Ovary (tissue), 3 donors: ENCODE data around the gene TULP4.

Source experiments
- CTCF ChIP-seq, 3 donors: fragments of 450-650 bp in 2 of 3; fragments of 200-600 bp in 1 of 3; IDR thresholded peaks; one replicate each; pipeline versions ENCODE4 v1.5.1 to v1.8.0; 2016 to 2022; ENCODE audit warnings: antibody characterized with exemption in 3 of 3, mild to moderate bottlenecking in 1 of 3
- EP300 ChIP-seq: sonication (generic); formaldehyde crosslinking; IDR thresholded peaks from one replicate; pipeline ENCODE4 v1.6.1; 2017; ENCODE audit warnings: antibody characterized with exemption
- donor health status: DM: no; HTN: no; CAD: no.

- TF ChIP-seq CTCF (IDR thresholded peaks at IDR 0.05) (no peak), EP300 (no peak)
Observed at GRCh38 chr6:158422629-158423238, 110.5 kb downstream of the TULP4 start.
